ENCODE results near the gene GLRX3. TPM values are rescaled to one million over a fixed set of nuclear protein-coding genes. Genes with fewer than 3 reads are reported as not detected.
A peak's percentile ranks its signal among the peaks of the same experiment; 100 is the strongest.

GLRX3 gene
- total and polyA plus RNA-seq, 4 donors, result 37.6 to 71.1 (median 57.5) TPM

- Histone ChIP-seq H3K9me3 (ENCODE audit: control insufficient read depth in 4 of 4, insufficient read depth in 3 of 4, low read length in 3 of 4) (peaks cover 0 to 3% (median 0%) of the 10 kb centered on the region in 4 donors), H3K27me3 (ENCODE audit: control insufficient read depth in 3 of 3, insufficient read depth in 3 of 3, low read length in 2 of 3) (no peaks in the 10 kb centered on the region), H3K9ac (ENCODE audit: insufficient read depth in 1 of 2, low read length in 2 of 2) (no peak overlapping the region), H3K4me3 (no peak overlapping the region), H3K4me1 (ENCODE audit: control insufficient read depth in 5 of 5, insufficient read depth in 5 of 5, low read length in 5 of 5) (no peaks in the 10 kb centered on the region), H3K27ac (ENCODE audit: low read depth in 1 of 2, low read length in 1 of 2) (no peak overlapping the region), H3K36me3 (ENCODE audit: control insufficient read depth in 4 of 4, insufficient read depth in 4 of 4, low read length in 4 of 4) (no peaks in the 10 kb centered on the region)
- TF ChIP-seq, protein P1, sequence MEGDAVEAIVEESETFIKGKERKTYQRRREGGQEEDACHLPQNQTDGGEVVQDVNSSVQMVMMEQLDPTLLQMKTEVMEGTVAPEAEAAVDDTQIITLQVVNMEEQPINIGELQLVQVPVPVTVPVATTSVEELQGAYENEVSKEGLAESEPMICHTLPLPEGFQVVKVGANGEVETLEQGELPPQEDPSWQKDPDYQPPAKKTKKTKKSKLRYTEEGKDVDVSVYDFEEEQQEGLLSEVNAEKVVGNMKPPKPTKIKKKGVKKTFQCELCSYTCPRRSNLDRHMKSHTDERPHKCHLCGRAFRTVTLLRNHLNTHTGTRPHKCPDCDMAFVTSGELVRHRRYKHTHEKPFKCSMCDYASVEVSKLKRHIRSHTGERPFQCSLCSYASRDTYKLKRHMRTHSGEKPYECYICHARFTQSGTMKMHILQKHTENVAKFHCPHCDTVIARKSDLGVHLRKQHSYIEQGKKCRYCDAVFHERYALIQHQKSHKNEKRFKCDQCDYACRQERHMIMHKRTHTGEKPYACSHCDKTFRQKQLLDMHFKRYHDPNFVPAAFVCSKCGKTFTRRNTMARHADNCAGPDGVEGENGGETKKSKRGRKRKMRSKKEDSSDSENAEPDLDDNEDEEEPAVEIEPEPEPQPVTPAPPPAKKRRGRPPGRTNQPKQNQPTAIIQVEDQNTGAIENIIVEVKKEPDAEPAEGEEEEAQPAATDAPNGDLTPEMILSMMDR (IDR thresholded peaks at IDR 0.05; ENCODE audit: control extremely low read depth, extremely low read depth), result no peak
- DNase-seq, result no peak
- 68 to 73% methylated on average over 9 to 18 of the region's 18 CpGs for WGBS, 2 donors
- ATAC-seq (ENCODE audit: insufficient read depth, low FRiP score), result no peak
Measured at GRCh38 chr10:130203626-130204025, 67.4 kb downstream of the GLRX3 start.

- Histone ChIP-seq H3K4me1 (ENCODE audit: control insufficient read depth in 5 of 5, insufficient read depth in 5 of 5, low read length in 5 of 5) (no peaks in the 10 kb centered on the region), H3K27me3 (ENCODE audit: control insufficient read depth in 3 of 3, insufficient read depth in 3 of 3, low read length in 2 of 3) (no peaks in the 10 kb centered on the region), H3K36me3 (ENCODE audit: control insufficient read depth in 4 of 4, insufficient read depth in 4 of 4, low read length in 4 of 4) (no peaks in the 10 kb centered on the region), H3K9me3 (ENCODE audit: control insufficient read depth in 4 of 4, insufficient read depth in 3 of 4, low read length in 3 of 4) (peaks cover 0 to 4% (median 0%) of the 10 kb centered on the region in 4 donors), H3K9ac (ENCODE audit: insufficient read depth in 1 of 2, low read length in 2 of 2) (no peak overlapping the region), H3K4me3 (no peak overlapping the region), H3K27ac (ENCODE audit: low read depth in 1 of 2, low read length in 1 of 2) (no peak overlapping the region)
- TF ChIP-seq, protein P1 (IDR thresholded peaks at IDR 0.05; ENCODE audit: control extremely low read depth, extremely low read depth), result no peak
- 75 to 88% methylated on average over 14 of the region's 14 CpGs for WGBS, 2 donors
- no peak for DNase-seq
- no peak for ATAC-seq (ENCODE audit: insufficient read depth, low FRiP score)
Measured at GRCh38 chr10:130206216-130206737, 70.1 kb downstream of the GLRX3 start.

DNA sequence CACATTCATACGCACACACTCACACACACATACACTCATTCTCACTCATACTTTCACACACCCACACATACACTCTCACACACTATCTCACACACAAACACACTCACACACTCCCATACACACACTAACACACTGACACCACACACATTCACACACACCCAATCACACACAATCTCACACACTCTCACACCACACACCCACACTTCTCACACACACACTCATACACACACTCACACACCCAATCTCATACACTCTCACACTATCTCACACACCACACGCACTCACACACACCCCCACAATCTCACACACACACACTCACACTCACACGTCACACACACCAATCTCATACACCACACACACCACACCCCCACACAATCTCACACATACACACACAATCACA is 71.0 kb downstream of the GLRX3 start:
- WGBS, 2 donors, result 71 to 76% methylated on average over 3 of the region's 3 CpGs
- no peaks in the 10 kb centered on the region for H3K36me3 ChIP-seq (ENCODE audit: control insufficient read depth in 4 of 4, insufficient read depth in 4 of 4, low read length in 4 of 4)
- no peak for DNase-seq
- no peaks in the 10 kb centered on the region for H3K27me3 ChIP-seq (ENCODE audit: control insufficient read depth in 3 of 3, insufficient read depth in 3 of 3, low read length in 2 of 3)
- peak overlapping the region in 1 of 2 donors; percentile 34 for H3K9ac ChIP-seq (ENCODE audit: insufficient read depth in 1 of 2, low read length in 2 of 2)
- H3K9me3 ChIP-seq (ENCODE audit: control insufficient read depth in 4 of 4, insufficient read depth in 3 of 4, low read length in 3 of 4), result peaks cover 0 to 4% (median 0%) of the 10 kb centered on the region in 4 donors
- H3K4me3 ChIP-seq, result no peak overlapping the region
- TF ChIP-seq, protein P1 (IDR thresholded peaks at IDR 0.05; ENCODE audit: control extremely low read depth, extremely low read depth), result no peak
- no peak for ATAC-seq (ENCODE audit: insufficient read depth, low FRiP score)
- no peaks in the 10 kb centered on the region for H3K4me1 ChIP-seq (ENCODE audit: control insufficient read depth in 5 of 5, insufficient read depth in 5 of 5, low read length in 5 of 5)
- no peak overlapping the region for H3K27ac ChIP-seq (ENCODE audit: low read depth in 1 of 2, low read length in 1 of 2)

DNA sequence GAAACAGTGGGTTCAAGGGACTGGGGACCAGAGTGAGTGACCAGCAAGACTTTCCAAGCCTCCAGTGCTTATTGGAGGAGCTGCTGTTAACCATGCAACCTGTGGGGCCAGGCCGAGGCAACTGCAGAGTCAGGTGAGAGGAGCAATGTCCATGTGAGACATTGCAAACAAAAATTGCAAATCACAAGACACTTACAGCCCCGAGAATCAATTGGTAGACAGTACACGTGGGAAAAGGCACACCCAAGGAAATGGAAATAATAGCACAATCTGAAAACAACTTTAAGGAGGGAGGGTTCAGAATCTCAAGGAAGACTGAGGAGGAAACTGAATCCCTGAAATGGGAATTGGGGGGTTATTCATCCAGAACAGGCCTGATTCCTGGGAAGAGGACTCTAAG is 72.6 kb downstream of the GLRX3 start:
- TF ChIP-seq, protein P1 (IDR thresholded peaks at IDR 0.05; ENCODE audit: control extremely low read depth, extremely low read depth), result no peak
- 51 to 58% methylated on average over 3 of the region's 3 CpGs for WGBS, 2 donors
- no peaks in the 10 kb centered on the region for H3K36me3 ChIP-seq (ENCODE audit: control insufficient read depth in 4 of 4, insufficient read depth in 4 of 4, low read length in 4 of 4)
- no peak overlapping the region for H3K4me3 ChIP-seq
- no peaks in the 10 kb centered on the region for H3K27me3 ChIP-seq (ENCODE audit: control insufficient read depth in 3 of 3, insufficient read depth in 3 of 3, low read length in 2 of 3)
- no peak for DNase-seq
- no peak for ATAC-seq (ENCODE audit: insufficient read depth, low FRiP score)
- peaks cover 0 to 4% (median 0%) of the 10 kb centered on the region in 4 donors for H3K9me3 ChIP-seq (ENCODE audit: control insufficient read depth in 4 of 4, insufficient read depth in 3 of 4, low read length in 3 of 4)
- H3K4me1 ChIP-seq (ENCODE audit: control insufficient read depth in 5 of 5, insufficient read depth in 5 of 5, low read length in 5 of 5), result no peaks in the 10 kb centered on the region
- H3K27ac ChIP-seq (ENCODE audit: low read depth in 1 of 2, low read length in 1 of 2), result no peak overlapping the region
- no peak overlapping the region for H3K9ac ChIP-seq (ENCODE audit: insufficient read depth in 1 of 2, low read length in 2 of 2)

All from lung (tissue), 12 donors.